ENCODE data around the gene FBXO42. TPM values are rescaled to one million over a fixed set of nuclear protein-coding genes. Genes with fewer than 3 reads are reported as not detected.

FBXO42 gene
- total RNA-seq, 1 experiment from 2014 or later = 11.3 TPM

DNA sequence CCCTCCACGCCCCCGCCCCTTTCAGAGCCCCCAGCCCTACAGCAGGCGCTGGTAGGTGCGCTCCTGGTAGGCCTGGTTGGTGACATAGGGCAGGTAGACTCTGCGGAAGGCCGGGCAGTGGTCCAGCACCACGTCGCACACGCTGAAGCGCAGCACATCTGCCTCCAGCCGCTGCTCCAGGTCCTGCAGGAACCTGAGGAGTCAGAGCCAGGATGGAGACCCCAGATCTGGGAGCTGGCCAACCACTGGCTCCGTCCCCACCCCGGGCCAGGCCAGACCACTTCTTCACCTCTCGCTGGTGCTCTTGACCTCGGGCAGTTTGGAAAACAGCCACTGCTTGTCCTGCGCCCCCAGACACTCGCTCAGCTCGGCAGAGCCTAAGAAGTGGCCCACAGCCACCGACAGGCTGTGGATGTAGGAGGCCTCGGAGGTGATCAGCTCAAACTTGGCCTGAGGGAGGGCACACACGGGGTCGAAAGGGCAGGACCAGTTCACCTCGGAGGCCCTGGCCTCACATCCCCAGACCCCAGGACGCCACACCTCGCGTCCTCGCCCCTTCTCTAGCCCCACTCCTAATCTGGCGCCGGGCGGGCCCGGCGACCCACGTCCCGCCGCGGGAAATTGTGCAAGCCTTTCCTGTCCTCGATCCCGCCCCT is 146.3 kb downstream of the FBXO42 start:
- ChIA-PET CTCF (interaction anchor here (0.8 to 1.7 kb wide), 3 partner anchors 11 to 62 kb away, joined by 3 to 11 read pairs (median 3); no protein-coding TSS in a partner anchor), POLR2A (interaction anchor here (0.6 to 2.4 kb wide), 4 partner anchors 11 to 96 kb away, joined by 3 to 28 read pairs (median 4); no protein-coding TSS in a partner anchor)
- H3K27ac Mint-ChIP-seq (ENCODE audit: unreplicated experiment) = peak overlapping the region; percentile 91

DNA sequence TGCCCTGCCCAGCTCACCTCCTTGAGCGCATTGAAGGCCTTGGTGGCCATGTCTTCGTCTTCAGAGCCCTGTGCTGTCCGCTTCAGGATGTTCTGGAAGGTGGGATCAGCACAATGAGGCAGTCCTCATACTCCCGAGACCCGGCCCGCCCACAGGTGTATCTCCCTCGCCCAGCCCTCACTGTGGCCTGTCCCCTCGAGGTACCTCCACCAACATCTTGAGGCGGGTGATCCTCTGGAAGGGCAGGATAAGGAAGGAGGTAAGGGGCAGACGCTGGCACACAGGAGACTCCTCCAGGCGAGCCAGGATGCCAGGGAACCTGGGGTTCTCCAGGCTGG is 147.0 kb downstream of the FBXO42 start:
- Mint-ChIP-seq H3K4me1 (ENCODE audit: low read depth, unreplicated experiment) (no peaks in the 10 kb centered on the region), H3K4me3 (ENCODE audit: unreplicated experiment) (no peak overlapping the region), H3K9me3 (ENCODE audit: unreplicated experiment) (no peaks in the 10 kb centered on the region), H3K27me3 (ENCODE audit: insufficient read depth, unreplicated experiment) (no peaks in the 10 kb centered on the region), H3K27ac (ENCODE audit: unreplicated experiment) (no peak overlapping the region), H3K36me3 (ENCODE audit: insufficient read depth, unreplicated experiment) (peaks cover 10% of the 10 kb centered on the region)
- BruUV-seq (replicated peaks) = no TSS peak
- no peaks in the 10 kb centered on the region for H3K9me3 ChIP-seq
- no peak overlapping the region for H3K4me3 ChIP-seq (ENCODE audit: low read depth, low read length)
- ChIA-PET POLR2A (interaction anchor here (2.4 kb wide), 1 partner anchor 11 kb away, joined by 28 read pairs; no protein-coding TSS in a partner anchor), CTCF (interaction anchor here (1.3 kb wide), 1 partner anchor 12 kb away, joined by 6 read pairs; no protein-coding TSS in a partner anchor)
- H3K4me1 ChIP-seq = peaks cover 4% of the 10 kb centered on the region
- intact Hi-C loops (cut with micrococcal nuclease; ENCODE audit: unreplicated experiment) = loop anchor here (1.0 kb wide), 1 partner anchor 39 kb away; no protein-coding TSS in a partner anchor
- no peak for DNase-seq
- no peaks in the 10 kb centered on the region for H3K27me3 ChIP-seq (replicated peaks; ENCODE audit: control insufficient read depth, insufficient read depth, low read length)
- H3K36me3 ChIP-seq (ENCODE audit: control insufficient read depth, insufficient read depth, low read length) = 0 out of 2 replicates have a peak, but pooled peaks cover 1% of the 10 kb centered on the region
- TF ChIP-seq, protein P1, sequence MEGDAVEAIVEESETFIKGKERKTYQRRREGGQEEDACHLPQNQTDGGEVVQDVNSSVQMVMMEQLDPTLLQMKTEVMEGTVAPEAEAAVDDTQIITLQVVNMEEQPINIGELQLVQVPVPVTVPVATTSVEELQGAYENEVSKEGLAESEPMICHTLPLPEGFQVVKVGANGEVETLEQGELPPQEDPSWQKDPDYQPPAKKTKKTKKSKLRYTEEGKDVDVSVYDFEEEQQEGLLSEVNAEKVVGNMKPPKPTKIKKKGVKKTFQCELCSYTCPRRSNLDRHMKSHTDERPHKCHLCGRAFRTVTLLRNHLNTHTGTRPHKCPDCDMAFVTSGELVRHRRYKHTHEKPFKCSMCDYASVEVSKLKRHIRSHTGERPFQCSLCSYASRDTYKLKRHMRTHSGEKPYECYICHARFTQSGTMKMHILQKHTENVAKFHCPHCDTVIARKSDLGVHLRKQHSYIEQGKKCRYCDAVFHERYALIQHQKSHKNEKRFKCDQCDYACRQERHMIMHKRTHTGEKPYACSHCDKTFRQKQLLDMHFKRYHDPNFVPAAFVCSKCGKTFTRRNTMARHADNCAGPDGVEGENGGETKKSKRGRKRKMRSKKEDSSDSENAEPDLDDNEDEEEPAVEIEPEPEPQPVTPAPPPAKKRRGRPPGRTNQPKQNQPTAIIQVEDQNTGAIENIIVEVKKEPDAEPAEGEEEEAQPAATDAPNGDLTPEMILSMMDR (IDR thresholded peaks at IDR 0.05; ENCODE audit: insufficient read depth in 1 of 2, low read depth in 1 of 2, low read length in 1 of 2, severe bottlenecking in 1 of 2, unreplicated experiment in 1 of 2) = no peak

More for the DNA sequence above, 146.3 kb downstream of the FBXO42 start:
- Mint-ChIP-seq H3K9me3 (ENCODE audit: unreplicated experiment) (no peaks in the 10 kb centered on the region), H3K4me1 (ENCODE audit: low read depth, unreplicated experiment) (no peaks in the 10 kb centered on the region), H3K27me3 (ENCODE audit: insufficient read depth, unreplicated experiment) (no peaks in the 10 kb centered on the region), H3K36me3 (ENCODE audit: insufficient read depth, unreplicated experiment) (peaks cover 10% of the 10 kb centered on the region), H3K4me3 (ENCODE audit: unreplicated experiment) (peak overlapping the region; percentile 78)
- TF ChIP-seq, protein P1 (IDR thresholded peaks at IDR 0.05; ENCODE audit: insufficient read depth in 1 of 2, low read depth in 1 of 2, low read length in 1 of 2, severe bottlenecking in 1 of 2, unreplicated experiment in 1 of 2) = no peak
- Histone ChIP-seq H3K4me3 (ENCODE audit: low read depth, low read length) (peak overlapping the region; percentile 60), H3K4me1 (peaks cover 4% of the 10 kb centered on the region), H3K9me3 (no peaks in the 10 kb centered on the region), H3K27me3 (replicated peaks; ENCODE audit: control insufficient read depth, insufficient read depth, low read length) (no peaks in the 10 kb centered on the region), H3K36me3 (ENCODE audit: control insufficient read depth, insufficient read depth, low read length) (0 out of 2 replicates have a peak, but pooled peaks cover 1% of the 10 kb centered on the region)
- intact Hi-C loops (cut with micrococcal nuclease; ENCODE audit: unreplicated experiment) = loop anchor here (1.0 kb wide), 3 partner anchors 11 to 38 kb away; partner anchors contain the start of gene CPLANE2
- no TSS peak for BruUV-seq (replicated peaks)
- DNase-seq = no peak

DNA sequence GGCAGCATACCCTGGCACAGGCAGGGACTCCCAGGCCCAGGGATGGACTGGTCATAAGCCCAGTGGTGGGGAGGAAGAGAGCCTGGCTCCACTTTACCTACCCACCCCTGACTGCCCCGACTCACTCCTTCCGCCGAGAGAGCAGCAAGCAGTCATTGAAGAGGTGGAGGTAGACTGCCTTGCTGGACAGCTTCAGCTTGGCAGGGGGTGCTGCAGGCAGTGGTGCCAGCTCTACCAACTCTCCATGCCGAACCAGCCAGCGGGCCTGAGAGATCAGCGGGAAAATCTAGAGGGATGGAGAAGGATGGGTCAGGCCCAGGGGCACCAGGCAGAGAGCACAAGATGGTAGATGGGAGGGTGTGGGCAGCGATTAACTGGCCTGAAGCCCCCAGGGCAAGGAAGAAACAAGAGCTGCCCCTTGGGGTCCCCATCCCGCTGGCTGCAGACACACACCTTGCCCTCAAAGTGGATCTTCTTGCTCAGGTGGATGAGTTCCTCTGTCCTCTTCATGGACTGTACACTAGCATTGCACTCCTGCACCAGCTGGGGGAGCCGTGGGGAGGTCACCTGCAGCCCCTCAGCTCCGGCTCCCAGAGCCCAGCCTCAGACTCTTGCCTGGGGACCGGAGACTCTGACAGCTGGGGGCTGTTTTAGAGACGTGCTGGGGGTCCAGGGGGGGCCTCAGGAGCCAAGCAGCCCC is 147.5 kb downstream of the FBXO42 start:
- no peak overlapping the region for H3K27ac Mint-ChIP-seq (ENCODE audit: unreplicated experiment)
- DNase-seq = peak; percentile 60 to 70
- Histone ChIP-seq H3K27me3 (replicated peaks; ENCODE audit: control insufficient read depth, insufficient read depth, low read length) (no peaks in the 10 kb centered on the region), H3K4me1 (peaks cover 4% of the 10 kb centered on the region), H3K4me3 (ENCODE audit: low read depth, low read length) (no peak overlapping the region), H3K9me3 (no peaks in the 10 kb centered on the region), H3K36me3 (ENCODE audit: control insufficient read depth, insufficient read depth, low read length) (0 out of 2 replicates have a peak, but pooled peaks cover 1% of the 10 kb centered on the region)
- peaks cover 10% of the 10 kb centered on the region for H3K36me3 Mint-ChIP-seq (ENCODE audit: insufficient read depth, unreplicated experiment)
- no peaks in the 10 kb centered on the region for H3K9me3 Mint-ChIP-seq (ENCODE audit: unreplicated experiment)
- H3K4me1 Mint-ChIP-seq (ENCODE audit: low read depth, unreplicated experiment) = no peaks in the 10 kb centered on the region
- intact Hi-C loops (cut with micrococcal nuclease; ENCODE audit: unreplicated experiment) = loop anchor here (1.0 kb wide), 1 partner anchor 40 kb away; no protein-coding TSS in a partner anchor
- no peaks in the 10 kb centered on the region for H3K27me3 Mint-ChIP-seq (ENCODE audit: insufficient read depth, unreplicated experiment)
- no TSS peak for BruUV-seq (replicated peaks)
- no peak overlapping the region for H3K4me3 Mint-ChIP-seq (ENCODE audit: unreplicated experiment)
- TF ChIP-seq, protein P1 (IDR thresholded peaks at IDR 0.05; ENCODE audit: insufficient read depth in 1 of 2, low read depth in 1 of 2, low read length in 1 of 2, severe bottlenecking in 1 of 2, unreplicated experiment in 1 of 2) = peak; percentile 26 to 67
- ChIA-PET CTCF (interaction anchor here (1.3 kb wide), 1 partner anchor 12 kb away, joined by 6 read pairs; no protein-coding TSS in a partner anchor), POLR2A (interaction anchor here (2.4 kb wide), 1 partner anchor 12 kb away, joined by 28 read pairs; no protein-coding TSS in a partner anchor)

All from Caco-2 (cell line).